Measurements from ENCODE around the gene PLEKHA5. TPM values are rescaled to one million over a fixed set of nuclear protein-coding genes. Genes with fewer than 3 reads are reported as not detected.

The PLEKHA5 gene
- total and polyA plus RNA-seq, 2 experiments from 2014 or later: 82.8 to 112 TPM

DNA sequence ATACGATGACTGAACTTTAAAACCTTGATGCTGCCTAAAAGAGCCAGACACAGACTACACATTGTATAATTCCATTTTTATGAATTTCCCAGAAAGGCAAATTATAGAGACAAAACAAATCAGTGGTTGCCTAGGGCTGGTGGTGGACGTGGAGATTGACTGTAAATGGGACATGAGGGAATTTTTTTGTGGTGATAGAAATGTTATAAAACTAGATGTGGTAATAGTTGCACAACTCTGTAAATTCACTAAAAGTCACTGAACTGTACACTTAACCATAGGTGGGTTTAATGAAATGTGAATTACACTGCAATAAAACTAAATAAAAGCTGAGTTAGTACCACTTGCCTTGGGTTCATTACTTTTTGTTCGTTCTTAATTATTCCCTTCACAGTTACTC is 72.1 kb downstream of the PLEKHA5 start:
- Histone ChIP-seq H4K20me1 (replicated peaks; ENCODE audit: insufficient read depth) (peaks cover 26% of the 10 kb centered on the region), H2AFZ (no peak overlapping the region), H3K79me2 (replicated peaks; ENCODE audit: insufficient read depth) (peaks cover 98% of the 10 kb centered on the region), H3K9me2 (ENCODE audit: insufficient read depth) (no peaks in the 10 kb centered on the region), H3F3A (replicated peaks; ENCODE audit: low read depth) (no peaks in the 10 kb centered on the region), H3K36me3 (ENCODE audit: insufficient read depth) (no peaks in the 10 kb centered on the region), H3K27me3 (ENCODE audit: insufficient read depth) (no peaks in the 10 kb centered on the region), H3K27ac (ENCODE audit: low read depth) (no peak overlapping the region), H3K4me3 (no peak overlapping the region), H3K4me2 (no peak overlapping the region), H3K4me1 (ENCODE audit: insufficient read depth) (peaks cover 59% of the 10 kb centered on the region)
- no peaks in the 10 kb centered on the region for H3K9me3 Mint-ChIP-seq
- no peak for ATAC-seq
- H3K36me3 Mint-ChIP-seq (ENCODE audit: low read depth): peaks cover 5% of the 10 kb centered on the region; the same call in 2 of the 3 replicates
- H3K4me1 Mint-ChIP-seq: peaks cover 41% of the 10 kb centered on the region
- H3K4me3 Mint-ChIP-seq: no peak overlapping the region
- no peak overlapping the region for H3K27ac Mint-ChIP-seq
- DNase-seq (ENCODE audit: low spot score): no peak
- no peaks in the 10 kb centered on the region for H3K27me3 Mint-ChIP-seq (ENCODE audit: insufficient read depth, low read depth, poor library complexity)
- TF ChIP-seq, protein P1, sequence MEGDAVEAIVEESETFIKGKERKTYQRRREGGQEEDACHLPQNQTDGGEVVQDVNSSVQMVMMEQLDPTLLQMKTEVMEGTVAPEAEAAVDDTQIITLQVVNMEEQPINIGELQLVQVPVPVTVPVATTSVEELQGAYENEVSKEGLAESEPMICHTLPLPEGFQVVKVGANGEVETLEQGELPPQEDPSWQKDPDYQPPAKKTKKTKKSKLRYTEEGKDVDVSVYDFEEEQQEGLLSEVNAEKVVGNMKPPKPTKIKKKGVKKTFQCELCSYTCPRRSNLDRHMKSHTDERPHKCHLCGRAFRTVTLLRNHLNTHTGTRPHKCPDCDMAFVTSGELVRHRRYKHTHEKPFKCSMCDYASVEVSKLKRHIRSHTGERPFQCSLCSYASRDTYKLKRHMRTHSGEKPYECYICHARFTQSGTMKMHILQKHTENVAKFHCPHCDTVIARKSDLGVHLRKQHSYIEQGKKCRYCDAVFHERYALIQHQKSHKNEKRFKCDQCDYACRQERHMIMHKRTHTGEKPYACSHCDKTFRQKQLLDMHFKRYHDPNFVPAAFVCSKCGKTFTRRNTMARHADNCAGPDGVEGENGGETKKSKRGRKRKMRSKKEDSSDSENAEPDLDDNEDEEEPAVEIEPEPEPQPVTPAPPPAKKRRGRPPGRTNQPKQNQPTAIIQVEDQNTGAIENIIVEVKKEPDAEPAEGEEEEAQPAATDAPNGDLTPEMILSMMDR (conservative IDR thresholded peaks at IDR 0.05; ENCODE audit: low read depth in 2 of 2): no peak
- TF ChIP-seq POLR2AphosphoS5 (IDR thresholded peaks at IDR 0.05; ENCODE audit: low read depth) (no peak), ZNF462 (CRISPR knock-in tag; IDR thresholded peaks at IDR 0.05) (no peak)

GRCh38 chr12:19203013-19203412 is 73.5 kb downstream of the PLEKHA5 start:
- H3K27ac Mint-ChIP-seq: no peak overlapping the region
- no peak for TF ChIP-seq ZNF331 (CRISPR knock-in tag; IDR thresholded peaks at IDR 0.05; ENCODE audit: low read depth)
- no peak for TF ChIP-seq ZNF114 (CRISPR knock-in tag; IDR thresholded peaks at IDR 0.05)
- TF ChIP-seq POLR2AphosphoS5 (IDR thresholded peaks at IDR 0.05; ENCODE audit: low read depth): no peak
- TF ChIP-seq NANOG (IDR thresholded peaks at IDR 0.05; ENCODE audit: borderline replicate concordance): no peak
- TF ChIP-seq CREB1 (CRISPR knock-in tag; IDR thresholded peaks at IDR 0.05; ENCODE audit: low read depth): no peak
- TF ChIP-seq, protein P2, sequence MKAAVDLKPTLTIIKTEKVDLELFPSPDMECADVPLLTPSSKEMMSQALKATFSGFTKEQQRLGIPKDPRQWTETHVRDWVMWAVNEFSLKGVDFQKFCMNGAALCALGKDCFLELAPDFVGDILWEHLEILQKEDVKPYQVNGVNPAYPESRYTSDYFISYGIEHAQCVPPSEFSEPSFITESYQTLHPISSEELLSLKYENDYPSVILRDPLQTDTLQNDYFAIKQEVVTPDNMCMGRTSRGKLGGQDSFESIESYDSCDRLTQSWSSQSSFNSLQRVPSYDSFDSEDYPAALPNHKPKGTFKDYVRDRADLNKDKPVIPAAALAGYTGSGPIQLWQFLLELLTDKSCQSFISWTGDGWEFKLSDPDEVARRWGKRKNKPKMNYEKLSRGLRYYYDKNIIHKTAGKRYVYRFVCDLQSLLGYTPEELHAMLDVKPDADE (IDR thresholded peaks at IDR 0.05): no peak
- no peak for TF ChIP-seq REST (IDR thresholded peaks at IDR 0.05; ENCODE audit: unreplicated experiment)

More at GRCh38 chr12:19203013-19203412, 73.5 kb downstream of the PLEKHA5 start:
- peaks cover 99% of the 10 kb centered on the region for H3K79me2 ChIP-seq (replicated peaks; ENCODE audit: insufficient read depth)
- ATAC-seq: no peak
- H3K36me3 Mint-ChIP-seq (ENCODE audit: low read depth): peaks cover 13% of the 10 kb centered on the region; the same call in 2 of the 3 replicates
- H3K4me3 ChIP-seq: no peak overlapping the region
- H3K27me3 ChIP-seq (ENCODE audit: insufficient read depth): no peaks in the 10 kb centered on the region
- H4K20me1 ChIP-seq (replicated peaks; ENCODE audit: insufficient read depth): peaks cover 22% of the 10 kb centered on the region
- H3K9me2 ChIP-seq (ENCODE audit: insufficient read depth): no peaks in the 10 kb centered on the region
- peak overlapping the region; percentile 46; the same call in 1 of the 2 replicates for H3K4me2 ChIP-seq
- H3K4me1 ChIP-seq (ENCODE audit: insufficient read depth): peaks cover 46% of the 10 kb centered on the region
- no peaks in the 10 kb centered on the region for H3K27me3 Mint-ChIP-seq (ENCODE audit: insufficient read depth, low read depth, poor library complexity)
- H2AFZ ChIP-seq: no peak overlapping the region
- peaks cover 41% of the 10 kb centered on the region for H3K4me1 Mint-ChIP-seq
- H3K9me3 Mint-ChIP-seq: no peaks in the 10 kb centered on the region
- H3K36me3 ChIP-seq (ENCODE audit: insufficient read depth): no peaks in the 10 kb centered on the region
- H3K4me3 Mint-ChIP-seq: no peak overlapping the region
- H3F3A ChIP-seq (replicated peaks; ENCODE audit: low read depth): no peaks in the 10 kb centered on the region
- DNase-seq (ENCODE audit: low spot score): no peak
- H3K27ac ChIP-seq (ENCODE audit: low read depth): 0 out of 2 replicates have a peak overlapping the region, but pooled peaks have one; percentile 1

Measured in GM23338 (cell line).